Adrenal gland (tissue), 5 donors: ENCODE data around the gene NIPSNAP2.
"Not testable (repeated sequence)": the region's sequence is repeated elsewhere in the genome, so short reads cannot be mapped to it uniquely, and the experiment has no call there.

Experiments
- CTCF ChIP-seq, 6 experiments: fragments of 450-650 bp in 4 of 6; fragments of 200-600 bp in 2 of 6; sonication (generic) in 1 of 6; IDR thresholded peaks; 1 replicate in 5 of 6; 2 replicates in 1 of 6; pipeline versions ENCODE4 v1.5.1 to v1.8.0; 2016 to 2021; ENCODE audit warnings: antibody characterized with exemption in 6 of 6, mild to moderate bottlenecking in 2 of 6, moderate library complexity in 1 of 6
- POLR2A ChIP-seq, 2 donors: fragments of 450-650 bp; IDR thresholded peaks; one replicate each; pipeline ENCODE4 v1.6.1; 2017; ENCODE audit warnings: antibody characterized with exemption in 2 of 2, mild to moderate bottlenecking in 2 of 2, moderate library complexity in 1 of 2
- donor health status: DM: no; HTN: no; CAD: no.

- TF ChIP-seq CTCF, POLR2A (IDR thresholded peaks at IDR 0.05): not testable (repeated sequence)
Observed at GRCh38 chr7:56047446-56048116, 83.2 kb downstream of the NIPSNAP2 start.
